Stimulated activated CD4-positive, alpha-beta T cell treated with anti-CD3 and anti-CD28 coated beads, Interleukin-12 subunit alpha, Interleukin-12 subunit beta, amount 100 ng/mL, for 48 hours (primary cell): ENCODE measurements around the gene GRID1.

Source experiments
- DNase-seq, 3 donors: peaks; one replicate each; pipeline ENCODE4 v3.0.0-alpha.2; 2020; ENCODE audit warnings: low read depth in 2 of 3, low spot score in 1 of 3

Gene GRID1

DNA sequence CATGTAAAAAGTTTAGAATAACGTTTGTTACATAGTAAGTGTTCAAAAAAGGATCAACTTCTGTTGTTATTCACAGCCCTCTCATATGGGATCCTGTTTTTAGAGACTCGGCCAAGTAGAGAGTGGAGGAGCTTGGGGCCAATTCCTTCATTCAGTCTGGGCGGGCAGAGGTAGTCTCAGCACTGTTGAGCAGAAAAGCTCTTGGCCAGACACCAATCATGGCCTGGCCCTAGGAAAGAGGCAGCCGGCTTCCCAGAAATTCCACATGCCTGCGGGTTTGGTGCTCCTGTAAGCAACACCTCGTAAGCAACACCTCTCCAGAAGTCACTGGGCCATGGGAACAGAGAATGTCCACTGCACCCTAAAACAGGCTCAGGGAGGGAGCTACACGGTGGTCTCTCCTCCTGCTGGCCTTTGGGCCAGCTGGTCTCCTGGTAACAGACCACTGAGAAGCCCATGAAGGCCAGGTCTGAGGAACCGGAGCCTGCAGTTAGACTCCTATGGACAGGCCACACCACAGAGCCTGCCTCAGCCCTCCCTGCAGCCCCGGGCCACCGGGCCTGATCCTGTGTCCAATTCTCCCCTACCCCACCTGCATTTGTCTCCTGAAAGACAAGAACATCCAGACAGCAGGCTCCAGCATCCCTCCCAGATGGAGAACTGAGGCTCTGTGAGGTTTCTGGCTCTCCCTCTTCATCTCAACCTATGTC lies 149.1 kb downstream of the GRID1 start:
- DNase-seq, result no peak

DNA sequence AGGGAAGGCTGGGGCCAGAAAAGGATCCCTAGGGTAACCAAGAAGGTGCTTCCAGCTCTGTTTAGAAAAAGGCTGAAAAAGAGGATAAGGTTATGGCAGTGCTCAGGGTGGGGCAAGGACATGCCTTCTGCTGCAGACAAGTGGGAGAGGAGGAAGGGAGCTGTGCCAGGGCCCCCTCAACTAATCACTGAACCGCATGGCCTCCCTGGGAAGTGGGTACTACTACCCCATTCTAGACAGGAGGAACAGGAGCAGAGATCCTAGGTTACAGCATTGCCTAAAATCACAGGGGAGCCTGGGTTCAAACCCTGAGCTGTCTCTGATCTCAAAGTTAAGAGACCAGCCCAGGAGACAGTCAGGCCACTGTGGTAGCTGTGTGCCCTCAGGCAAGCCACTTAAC lies 149.7 kb downstream of the GRID1 start:
- DNase-seq, result no peak

DNA sequence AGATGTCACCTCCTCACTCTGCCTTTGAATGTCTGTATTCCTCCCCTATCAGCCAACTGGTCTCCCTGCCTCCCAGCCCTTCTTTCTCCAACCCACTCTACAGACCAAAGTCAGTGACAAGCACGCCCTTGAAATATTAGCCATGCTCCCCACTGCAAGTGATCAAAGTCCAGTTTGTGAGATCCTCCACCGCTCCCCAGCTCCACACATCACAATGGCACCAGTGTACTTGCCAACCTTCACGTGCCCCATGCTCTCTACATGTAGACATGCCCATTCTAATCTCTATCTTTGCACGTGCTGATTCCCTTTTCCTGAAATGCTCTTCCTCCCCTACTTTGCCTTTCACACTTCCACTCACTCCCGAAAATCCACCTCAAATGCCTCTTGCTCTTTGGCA lies 150.9 kb downstream of the GRID1 start:
- no peak for DNase-seq

DNA sequence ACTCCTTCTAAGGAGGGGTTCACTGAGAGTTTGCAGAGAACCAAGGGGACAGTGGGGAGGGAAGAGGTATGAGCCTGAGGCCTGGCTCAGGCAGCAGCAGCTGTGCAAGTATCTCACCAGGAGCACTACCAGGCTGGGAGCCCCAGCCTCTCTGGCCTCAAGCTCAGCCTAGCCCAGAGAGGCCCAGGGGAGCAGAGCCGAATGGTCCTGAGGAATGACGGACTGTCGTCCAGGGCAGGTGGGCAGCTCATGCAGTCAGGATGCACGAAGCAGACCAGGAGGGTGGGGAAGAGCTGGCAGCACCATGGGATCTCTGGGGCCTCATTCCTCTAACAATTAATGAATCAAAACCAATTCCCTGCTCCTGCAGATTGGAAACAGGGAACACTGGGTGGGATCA lies 151.5 kb downstream of the GRID1 start:
- DNase-seq, result no peak

DNA sequence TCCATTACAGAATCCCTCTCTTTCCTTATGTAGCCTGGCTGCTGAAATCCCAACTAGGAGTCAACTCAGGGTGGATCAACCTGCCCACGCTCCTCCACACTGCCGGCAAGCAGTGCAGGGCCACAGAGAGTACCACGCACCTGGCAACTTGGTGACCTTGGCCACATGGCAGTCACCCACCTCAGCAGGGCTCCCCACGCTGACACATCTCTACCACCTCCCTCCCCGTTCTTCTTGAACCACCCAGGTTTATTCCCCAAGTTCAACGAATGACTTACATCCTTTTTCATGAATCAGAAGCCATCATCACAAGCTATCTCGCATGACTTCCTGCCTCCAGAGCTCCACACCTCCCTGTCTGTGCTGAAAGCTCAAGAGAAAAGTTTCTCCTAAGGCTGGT lies 153.4 kb downstream of the GRID1 start:
- DNase-seq, result no peak

DNA sequence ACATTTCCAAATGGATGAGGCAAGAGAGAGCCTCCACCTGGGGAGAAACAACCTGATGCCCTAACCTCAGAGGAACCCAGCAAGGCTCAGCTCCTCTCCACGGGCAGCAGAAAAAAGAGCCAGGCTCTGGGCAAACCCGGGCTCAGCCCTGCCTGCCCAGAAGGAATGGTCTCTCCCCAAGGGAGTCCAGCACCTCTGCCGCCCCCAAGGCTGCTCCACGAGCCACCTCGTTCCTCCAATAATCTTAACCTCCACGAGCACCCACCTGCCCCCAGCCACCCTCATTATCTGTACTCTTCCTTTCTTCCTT lies 154.2 kb downstream of the GRID1 start:
- no peak for DNase-seq

DNA sequence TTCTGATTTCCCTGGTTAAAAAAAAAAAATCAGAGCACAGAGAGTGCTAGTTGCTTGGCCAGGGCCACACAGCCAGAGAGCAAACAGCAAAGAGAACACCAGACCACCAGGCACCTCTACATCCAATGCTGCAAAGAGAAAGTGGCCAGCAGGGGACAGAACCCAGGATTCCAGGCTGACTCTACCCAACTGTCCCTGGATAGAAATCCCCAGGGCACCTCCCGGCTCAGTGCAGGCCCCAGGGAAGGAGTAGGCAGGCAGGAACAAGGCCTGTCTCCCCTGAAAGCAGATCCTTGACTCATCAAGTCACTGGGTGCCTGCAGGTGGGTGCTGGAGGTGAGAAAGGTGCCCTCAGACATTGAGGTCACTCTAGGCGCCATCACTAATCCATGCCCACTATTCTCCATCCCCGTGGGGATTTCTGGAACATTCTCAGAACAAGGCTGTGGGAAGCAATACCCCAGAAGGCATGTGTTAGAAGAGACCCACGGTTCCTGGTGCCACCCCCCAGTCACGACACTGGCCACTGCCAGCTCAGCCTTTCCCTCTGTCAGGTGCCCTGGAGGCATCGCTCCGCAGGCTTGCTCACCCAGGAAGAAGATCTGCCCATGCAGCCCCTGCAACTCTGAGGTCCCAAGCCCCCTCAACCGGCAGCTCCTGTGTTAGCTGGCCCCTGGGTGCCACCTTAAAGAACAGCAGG lies 154.8 kb downstream of the GRID1 start:
- no peak for DNase-seq

DNA sequence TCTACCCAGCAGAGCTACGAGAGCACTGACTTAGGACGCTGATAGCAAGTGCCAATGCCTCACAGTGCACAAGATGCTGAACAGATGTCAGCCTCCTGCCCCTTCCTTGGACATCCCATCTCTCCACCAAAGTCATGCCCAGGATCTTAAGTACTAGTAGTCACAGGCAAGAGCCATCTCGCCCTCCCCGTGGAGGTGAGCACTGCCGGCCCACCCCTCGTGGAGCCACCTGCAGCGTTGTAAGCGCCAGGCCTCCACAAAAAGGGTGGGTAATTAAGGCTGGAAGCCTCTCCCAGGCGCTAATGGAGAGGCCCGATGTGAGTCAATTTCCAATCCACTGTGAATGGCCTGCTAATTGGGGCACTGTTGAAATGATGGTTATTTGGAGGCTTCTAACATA lies 156.2 kb downstream of the GRID1 start:
- no peak for DNase-seq

DNA sequence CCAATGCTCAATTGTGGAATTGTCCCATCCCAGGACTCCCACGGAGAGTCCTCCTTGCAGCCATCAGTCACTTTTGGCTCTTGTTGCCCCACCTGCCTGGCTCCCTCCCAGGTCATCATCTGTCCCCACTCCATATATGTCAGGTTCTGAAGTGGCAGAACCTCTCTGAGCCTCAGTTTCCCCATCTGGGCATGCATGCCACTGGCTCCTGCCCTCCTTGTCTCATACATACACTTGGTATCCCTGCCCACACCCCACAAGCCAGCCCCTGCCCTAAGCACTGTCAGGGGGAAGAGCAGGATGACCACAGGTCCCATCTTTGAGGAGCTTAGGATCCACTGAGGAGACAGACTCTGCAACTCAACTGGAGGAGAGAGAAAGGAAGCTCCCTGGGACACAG lies 156.9 kb downstream of the GRID1 start:
- DNase-seq, result no peak

DNA sequence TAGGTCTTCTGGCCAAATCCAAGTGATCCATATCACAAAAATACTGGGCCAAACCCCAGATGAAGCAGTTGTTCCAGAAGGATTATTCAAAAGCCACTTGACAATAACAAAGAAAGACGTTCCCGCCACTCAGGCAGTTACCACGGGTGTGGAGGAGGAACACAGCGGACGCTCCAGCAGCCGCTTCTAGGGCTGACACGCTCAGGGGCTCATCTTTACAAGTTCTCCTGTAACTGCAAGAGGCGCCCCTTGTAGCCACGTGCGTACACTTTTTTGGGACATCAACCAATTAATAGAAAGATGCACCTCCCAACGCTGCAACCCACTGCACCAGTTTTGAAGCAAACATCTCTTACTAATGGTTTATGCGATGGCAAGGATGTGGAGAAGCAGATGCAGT lies 159.4 kb downstream of the GRID1 start:
- no peak for DNase-seq

DNA sequence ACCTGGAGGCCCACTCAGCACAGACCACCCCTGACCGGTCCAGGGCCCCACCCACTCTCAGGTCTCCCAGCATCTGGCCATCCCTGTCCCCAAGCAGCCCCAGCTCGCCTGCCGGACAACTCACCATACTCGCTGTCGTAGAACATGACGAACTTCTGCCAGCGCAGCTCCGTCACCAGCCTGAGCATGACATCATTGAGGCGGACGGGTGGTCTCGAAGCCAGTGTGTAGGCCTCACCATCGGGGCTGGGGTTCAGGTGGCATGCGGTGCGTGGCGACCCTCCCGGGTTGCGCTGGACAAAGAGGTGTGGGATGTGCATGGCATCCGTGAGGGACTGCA lies 160.4 kb downstream of the GRID1 start:
- no peak for DNase-seq

DNA sequence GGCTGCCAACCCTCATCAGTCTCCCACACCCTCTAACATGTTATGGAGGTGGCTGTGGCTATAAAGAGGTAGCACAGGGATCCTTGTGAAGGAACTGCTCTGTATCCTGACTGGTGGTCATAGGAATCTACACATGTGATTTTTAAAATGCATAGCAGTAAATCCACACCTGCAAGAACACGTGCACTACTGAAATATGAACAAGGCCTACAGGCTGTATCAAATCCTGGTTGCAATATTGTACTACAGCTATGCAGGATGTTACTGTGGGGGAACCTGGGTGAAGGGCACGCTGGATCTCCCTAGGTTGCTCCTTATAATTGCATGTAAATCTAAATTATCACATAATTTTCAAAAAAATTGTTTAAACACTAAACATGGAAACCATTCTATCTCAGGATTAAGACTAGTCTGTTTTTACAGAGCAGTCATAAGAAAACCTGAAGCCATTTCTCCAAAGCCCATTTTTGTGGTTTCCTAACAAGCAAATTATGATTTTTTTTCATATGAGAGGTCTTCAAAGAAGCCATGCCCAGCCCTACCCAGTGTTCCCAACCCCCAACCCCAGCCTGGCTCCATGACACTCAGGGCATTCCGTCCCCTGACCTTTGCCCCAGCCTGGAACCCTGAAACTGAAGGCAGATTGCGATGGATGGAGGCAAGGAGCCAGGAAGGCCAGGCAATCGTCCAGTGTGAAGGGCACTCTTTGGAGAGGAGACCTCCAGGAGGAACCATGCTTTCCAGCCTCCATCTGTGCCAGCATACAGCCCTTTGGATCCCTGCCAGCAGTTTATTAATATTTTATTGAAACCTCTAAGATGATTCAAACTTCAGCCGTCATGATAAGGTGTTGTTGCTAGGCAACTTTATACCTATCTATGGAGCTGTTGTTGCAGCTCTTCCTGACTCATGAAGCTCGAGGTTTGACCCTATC lies 161.0 kb downstream of the GRID1 start:
- DNase-seq, result no peak

DNA sequence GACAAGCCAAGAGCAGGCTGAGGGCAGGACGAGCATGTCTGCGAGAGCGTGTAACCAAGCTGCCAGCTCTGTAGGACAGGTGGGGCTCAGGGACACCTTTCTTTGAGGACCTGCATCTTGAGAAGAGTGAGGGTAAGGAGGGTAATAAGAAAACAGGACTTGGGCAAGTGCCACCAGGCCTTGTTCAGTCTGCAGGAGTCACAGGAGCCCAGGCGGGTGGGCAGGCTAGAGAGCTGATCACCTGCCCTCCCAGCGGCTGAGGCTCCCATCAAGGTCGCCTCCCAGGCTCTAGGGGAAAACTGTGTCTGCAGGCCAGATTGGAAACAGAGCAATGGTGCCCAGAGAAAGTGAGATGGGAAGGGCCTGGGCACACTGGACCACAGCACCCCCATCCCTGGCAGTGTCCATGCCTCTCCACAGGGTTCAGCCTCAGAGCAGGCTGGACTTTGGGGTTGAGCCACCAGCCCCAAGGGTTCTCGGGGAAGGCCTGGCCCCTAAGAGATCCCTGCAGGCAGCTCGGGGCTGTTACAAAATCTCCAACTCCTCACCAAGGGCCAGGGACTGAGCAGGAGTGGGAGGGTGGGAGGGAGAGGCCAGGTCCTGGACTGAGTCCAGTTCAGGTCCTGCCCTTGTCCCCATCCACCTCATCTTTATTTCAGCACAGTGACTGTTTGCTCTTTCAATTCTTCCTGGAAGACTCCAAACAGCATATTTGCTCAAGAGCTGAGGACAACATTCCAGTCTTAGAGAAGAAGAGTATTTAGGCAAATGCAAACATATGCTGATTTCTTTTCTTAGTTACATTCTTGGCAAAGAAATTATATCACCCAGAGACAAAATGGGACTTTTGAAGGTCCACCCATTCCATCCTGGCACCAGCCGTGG lies 161.9 kb downstream of the GRID1 start:
- no peak for DNase-seq

DNA sequence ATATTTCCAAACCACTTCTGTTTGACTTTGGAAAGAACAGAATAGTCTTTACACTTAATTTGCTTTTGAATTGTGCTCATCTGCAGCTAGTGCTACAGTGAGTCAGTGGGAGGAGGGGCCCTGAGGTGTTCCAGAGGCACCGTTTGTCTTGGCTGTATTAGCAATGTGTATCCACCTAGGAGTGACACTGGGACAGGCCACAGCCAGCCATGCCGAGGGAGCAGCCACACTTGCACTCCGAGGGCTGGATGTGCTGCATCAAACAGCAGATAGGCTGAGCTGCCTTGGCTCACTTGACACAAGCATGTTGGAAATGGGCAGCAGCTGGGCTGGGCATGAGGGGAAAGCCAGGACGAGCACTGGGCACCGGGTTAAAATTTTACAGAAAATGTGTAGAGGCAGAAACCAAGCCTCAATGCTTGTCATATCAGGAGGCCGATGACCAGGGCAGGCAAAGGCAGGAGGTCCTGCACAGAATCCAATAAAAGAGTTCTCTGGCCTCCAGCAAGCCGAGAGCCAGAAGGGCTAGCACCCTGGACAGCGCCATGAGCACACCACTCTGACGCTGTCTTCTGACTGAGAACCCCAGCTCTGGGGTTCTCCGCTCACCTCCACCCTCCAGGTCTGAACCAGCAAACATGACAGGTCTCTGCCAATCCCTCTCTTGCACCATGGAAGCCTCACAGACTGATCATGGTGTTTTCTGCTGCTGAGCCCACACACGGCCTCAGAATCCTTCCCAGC lies 163.3 kb downstream of the GRID1 start:
- DNase-seq, result no peak

DNA sequence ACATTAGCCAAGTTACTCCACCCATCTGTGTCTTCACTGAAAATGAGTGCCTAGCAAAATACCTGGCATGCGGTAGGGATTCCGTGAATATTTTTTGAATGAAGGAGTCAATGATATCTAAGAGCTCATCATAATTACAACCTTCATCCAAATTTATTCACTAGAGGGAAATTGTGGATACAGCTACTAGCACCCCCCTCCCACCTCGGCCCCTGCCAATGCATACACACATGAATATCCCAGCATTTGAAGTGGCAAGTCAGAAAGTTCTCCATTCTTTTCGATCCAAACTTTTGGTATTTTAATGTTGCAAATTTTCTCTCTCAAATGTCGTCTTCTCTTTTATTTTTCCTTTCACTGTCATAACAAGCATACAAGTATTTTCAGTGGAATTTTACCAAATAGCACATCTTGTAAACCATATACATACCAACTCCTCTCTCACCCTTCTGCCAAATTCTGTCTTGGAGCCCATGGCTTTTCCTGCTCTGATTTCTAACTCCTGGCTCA lies 164.3 kb downstream of the GRID1 start:
- DNase-seq, result no peak

DNA sequence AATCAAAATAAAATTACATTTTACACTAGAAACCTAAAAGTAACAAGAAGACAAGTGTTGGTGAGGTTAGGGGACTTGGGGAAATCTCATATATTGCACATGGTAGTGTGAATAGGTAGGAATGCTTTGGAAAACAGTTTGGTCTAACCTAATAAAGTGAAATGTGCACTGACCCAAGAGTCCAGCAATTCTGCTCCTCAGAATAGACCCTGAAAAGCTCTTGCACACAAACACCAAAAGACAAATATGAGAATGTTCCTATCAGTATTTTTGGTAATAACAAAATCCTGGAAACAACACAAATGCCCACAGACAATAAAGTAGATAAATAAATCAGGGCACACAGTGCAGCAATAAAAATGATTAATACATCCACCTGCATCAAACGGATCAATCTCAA lies 165.7 kb downstream of the GRID1 start:
- no peak for DNase-seq

DNA sequence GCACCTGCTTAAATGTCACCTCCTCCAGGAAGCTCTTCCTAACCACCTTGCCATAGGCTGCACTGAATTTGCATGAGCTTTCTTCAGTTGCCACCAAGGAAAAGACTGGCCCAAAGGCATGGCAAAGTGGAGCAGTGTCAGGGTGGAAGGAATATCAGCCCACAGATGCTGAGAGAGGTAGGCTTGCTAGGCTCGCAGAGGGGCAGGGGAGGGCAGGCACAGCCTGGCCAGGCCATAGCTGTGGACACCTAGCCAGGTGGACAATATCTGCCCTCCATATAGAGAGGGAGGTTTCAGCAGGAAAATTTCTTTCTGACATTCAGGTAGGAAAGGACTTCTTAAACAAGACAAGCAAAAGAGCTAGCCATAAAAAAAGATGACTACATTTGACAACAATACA lies 166.3 kb downstream of the GRID1 start:
- DNase-seq, result no peak

DNA sequence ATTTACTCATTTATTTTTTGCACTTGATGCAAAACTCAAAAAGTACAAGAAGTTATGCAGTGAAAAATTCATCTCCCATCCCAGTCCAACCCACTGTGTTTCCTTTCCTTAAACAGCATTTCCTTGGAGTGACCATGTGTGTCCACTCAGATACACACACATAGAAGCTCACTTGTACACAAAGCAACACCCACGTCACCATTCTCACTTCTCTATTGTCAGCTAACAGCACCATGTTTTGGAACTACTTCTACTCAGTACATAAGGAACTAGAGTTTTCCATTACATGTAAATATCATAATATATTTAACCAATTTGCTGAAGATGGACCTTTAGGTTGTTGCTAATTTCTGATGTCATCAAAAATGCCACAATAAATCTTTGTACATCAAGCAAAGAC lies 167.6 kb downstream of the GRID1 start:
- DNase-seq, result no peak

DNA sequence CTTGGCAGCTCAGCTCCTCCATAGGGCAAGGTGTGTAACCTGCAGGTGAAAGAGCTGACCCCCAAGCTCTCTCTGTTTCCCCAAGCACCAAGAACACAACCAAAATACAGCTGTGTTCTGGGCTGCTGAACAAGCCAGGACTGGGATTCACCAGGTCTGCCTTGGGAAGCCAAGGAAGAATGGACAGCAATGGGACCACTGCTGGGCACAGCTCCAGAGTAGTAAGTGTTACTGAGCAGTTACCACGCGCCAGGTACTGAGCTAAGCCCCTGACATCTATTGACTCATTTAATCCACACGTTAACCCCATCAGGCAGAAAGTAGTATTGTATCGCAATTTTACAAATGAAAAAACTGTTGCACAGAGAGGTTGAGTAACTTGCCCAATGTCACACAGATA lies 168.3 kb downstream of the GRID1 start:
- no peak for DNase-seq

DNA sequence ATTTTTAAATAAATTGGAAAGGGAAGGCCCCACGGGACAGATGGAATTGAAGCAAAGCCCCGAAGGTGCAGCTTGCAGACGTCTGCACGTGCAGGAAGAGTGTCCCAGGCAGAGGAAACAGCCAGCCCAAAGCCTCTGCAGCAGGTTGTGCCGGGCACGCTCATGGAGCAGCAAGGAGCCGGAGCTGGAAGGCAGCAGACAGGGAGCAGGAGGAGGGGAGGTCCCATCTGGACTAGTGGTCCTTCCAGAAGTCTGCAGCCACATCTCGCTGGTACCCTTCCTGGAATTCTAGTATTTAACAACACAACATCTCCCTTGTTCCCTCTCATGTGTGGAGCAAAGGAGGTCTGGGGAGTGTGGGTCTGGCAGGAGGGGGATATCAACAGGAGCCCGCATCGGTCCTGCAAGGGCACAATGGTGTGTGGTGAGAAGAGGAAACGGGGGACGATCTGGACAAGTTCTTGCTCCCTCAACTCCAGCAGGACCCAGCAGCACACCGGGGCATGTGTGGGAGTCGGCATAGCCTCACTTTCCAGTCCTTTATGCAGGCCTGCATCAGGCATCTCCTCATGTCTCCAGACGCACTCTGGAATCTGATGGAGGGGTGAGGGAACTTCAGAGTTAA lies 169.3 kb downstream of the GRID1 start:
- no peak for DNase-seq
